Activated naive CD8-positive, alpha-beta T cell (primary cell): Measurements from ENCODE around the gene PCID2.
"Not testable (repeated sequence)": the region's sequence is repeated elsewhere in the genome, so short reads cannot be mapped to it uniquely, and the experiment has no call there.

Experiments used
- H3K27ac Mint-ChIP-seq: one replicate; pipeline ENCODE4 v1.8.0; 2021; ENCODE audit warnings: mixed read lengths
- H3K27me3 Mint-ChIP-seq: one replicate; pipeline ENCODE4 v1.8.0; 2021; ENCODE audit warnings: mixed read lengths
- H3K36me3 Mint-ChIP-seq: one replicate; pipeline ENCODE4 v1.8.0; 2021; ENCODE audit warnings: mixed read lengths
- H3K4me1 Mint-ChIP-seq: one replicate; pipeline ENCODE4 v1.8.0; 2021; ENCODE audit warnings: low read depth, mixed read lengths
- H3K4me3 Mint-ChIP-seq: one replicate; pipeline ENCODE4 v1.8.0; 2021; ENCODE audit warnings: mild to moderate bottlenecking, mixed read lengths
- H3K9me3 Mint-ChIP-seq: one replicate; pipeline ENCODE4 v1.8.0; 2021; ENCODE audit warnings: low read depth, mixed read lengths

The PCID2 gene

GRCh38 chr13:113208421-113209335 lies at the start of gene PCID2:
Gene PCID2 (minus strand): TSS chr13:113208669. CDS start chr13:113208634, 35 bp downstream.
- H3K27ac Mint-ChIP-seq = peak within 1 kb of the TSS; percentile 93
- peak within 1 kb of the TSS; percentile 96 for H3K4me3 Mint-ChIP-seq
- peaks cover 12% of the 10 kb centered on the region for H3K36me3 Mint-ChIP-seq
- peaks cover 59% of the 10 kb centered on the region for H3K4me1 Mint-ChIP-seq
- H3K27me3 Mint-ChIP-seq = no peaks in the 10 kb centered on the region
- no peaks in the 10 kb centered on the region for H3K9me3 Mint-ChIP-seq

- not testable (repeated sequence) for H3K9me3 Mint-ChIP-seq, H3K4me3 Mint-ChIP-seq, H3K27ac Mint-ChIP-seq, H3K27me3 Mint-ChIP-seq, H3K4me1 Mint-ChIP-seq
- H3K36me3 Mint-ChIP-seq = peaks cover 17% of the 10 kb centered on the region
Measured at GRCh38 chr13:113257908-113258307, 49.4 kb upstream of the PCID2 start.

- no peaks in the 10 kb centered on the region for H3K27me3 Mint-ChIP-seq
- H3K36me3 Mint-ChIP-seq = peaks cover 9% of the 10 kb centered on the region
- no peak overlapping the region for H3K27ac Mint-ChIP-seq
- H3K4me3 Mint-ChIP-seq = no peak overlapping the region
- no peaks in the 10 kb centered on the region for H3K9me3 Mint-ChIP-seq
- no peaks in the 10 kb centered on the region for H3K4me1 Mint-ChIP-seq
Measured at GRCh38 chr13:113252516-113253095, 44.1 kb upstream of the PCID2 start.

GRCh38 chr13:113245849-113246796 lies 37.7 kb upstream of the PCID2 start:
- Mint-ChIP-seq H3K4me3 (no peak overlapping the region), H3K36me3 (peaks cover 9% of the 10 kb centered on the region), H3K9me3 (no peaks in the 10 kb centered on the region), H3K27ac (no peak overlapping the region), H3K27me3 (no peaks in the 10 kb centered on the region), H3K4me1 (no peaks in the 10 kb centered on the region)

- Mint-ChIP-seq H3K4me1 (no peaks in the 10 kb centered on the region), H3K9me3 (no peaks in the 10 kb centered on the region), H3K27me3 (no peaks in the 10 kb centered on the region), H3K4me3 (no peak overlapping the region), H3K27ac (no peak overlapping the region), H3K36me3 (peaks cover 11% of the 10 kb centered on the region)
Measured at GRCh38 chr13:113243847-113244246, 35.4 kb upstream of the PCID2 start.

- not testable (repeated sequence) for H3K4me3 Mint-ChIP-seq, H3K4me1 Mint-ChIP-seq, H3K27me3 Mint-ChIP-seq, H3K27ac Mint-ChIP-seq, H3K9me3 Mint-ChIP-seq
- H3K36me3 Mint-ChIP-seq = peaks cover 11% of the 10 kb centered on the region
Measured at GRCh38 chr13:113241623-113242022, 33.2 kb upstream of the PCID2 start.

- Mint-ChIP-seq H3K27ac (no peak overlapping the region), H3K9me3 (no peaks in the 10 kb centered on the region), H3K4me3 (no peak overlapping the region), H3K4me1 (no peaks in the 10 kb centered on the region), H3K27me3 (no peaks in the 10 kb centered on the region), H3K36me3 (peaks cover 15% of the 10 kb centered on the region)
Measured at GRCh38 chr13:113239986-113240385, 31.5 kb upstream of the PCID2 start.

- H3K4me1 Mint-ChIP-seq = no peaks in the 10 kb centered on the region
Measured at GRCh38 chr13:113239357-113239756, 30.9 kb upstream of the PCID2 start.

GRCh38 chr13:113238536-113238935 lies 30.1 kb upstream of the PCID2 start:
- H3K9me3 Mint-ChIP-seq = no peaks in the 10 kb centered on the region
- H3K27ac Mint-ChIP-seq = no peak overlapping the region
- H3K4me3 Mint-ChIP-seq = no peak overlapping the region
- no peaks in the 10 kb centered on the region for H3K27me3 Mint-ChIP-seq
- H3K36me3 Mint-ChIP-seq = peaks cover 13% of the 10 kb centered on the region
- H3K4me1 Mint-ChIP-seq = no peaks in the 10 kb centered on the region

More at GRCh38 chr13:113239357-113239756, 30.9 kb upstream of the PCID2 start:
- H3K4me3 Mint-ChIP-seq = no peak overlapping the region
- H3K27ac Mint-ChIP-seq = no peak overlapping the region
- H3K9me3 Mint-ChIP-seq = no peaks in the 10 kb centered on the region
- no peaks in the 10 kb centered on the region for H3K27me3 Mint-ChIP-seq
- peaks cover 15% of the 10 kb centered on the region for H3K36me3 Mint-ChIP-seq

- no peak overlapping the region for H3K4me3 Mint-ChIP-seq
- peaks cover 13% of the 10 kb centered on the region for H3K36me3 Mint-ChIP-seq
- H3K4me1 Mint-ChIP-seq = peaks cover 1% of the 10 kb centered on the region
- no peaks in the 10 kb centered on the region for H3K27me3 Mint-ChIP-seq
- H3K27ac Mint-ChIP-seq = no peak overlapping the region
- H3K9me3 Mint-ChIP-seq = no peaks in the 10 kb centered on the region
Measured at GRCh38 chr13:113233101-113233500, 24.6 kb upstream of the PCID2 start.

- Mint-ChIP-seq H3K4me3 (no peak overlapping the region), H3K4me1 (peaks cover 1% of the 10 kb centered on the region), H3K9me3 (no peaks in the 10 kb centered on the region), H3K36me3 (peaks cover 15% of the 10 kb centered on the region), H3K27ac (no peak overlapping the region), H3K27me3 (no peaks in the 10 kb centered on the region)
Measured at GRCh38 chr13:113232208-113233003, 23.9 kb upstream of the PCID2 start.

GRCh38 chr13:113231306-113232207 lies 23.1 kb upstream of the PCID2 start:
- no peak overlapping the region for H3K4me3 Mint-ChIP-seq

GRCh38 chr13:113229791-113230190 lies 21.3 kb upstream of the PCID2 start:
- no peak overlapping the region for H3K4me3 Mint-ChIP-seq
- H3K36me3 Mint-ChIP-seq = peaks cover 11% of the 10 kb centered on the region
- H3K27me3 Mint-ChIP-seq = no peaks in the 10 kb centered on the region
- H3K4me1 Mint-ChIP-seq = peaks cover 3% of the 10 kb centered on the region
- no peaks in the 10 kb centered on the region for H3K9me3 Mint-ChIP-seq
- H3K27ac Mint-ChIP-seq = peak overlapping the region; percentile 22

More at GRCh38 chr13:113231306-113232207, 23.1 kb upstream of the PCID2 start:
- no peaks in the 10 kb centered on the region for H3K27me3 Mint-ChIP-seq
- no peaks in the 10 kb centered on the region for H3K9me3 Mint-ChIP-seq
- peaks cover 1% of the 10 kb centered on the region for H3K4me1 Mint-ChIP-seq
- peaks cover 15% of the 10 kb centered on the region for H3K36me3 Mint-ChIP-seq
- no peak overlapping the region for H3K27ac Mint-ChIP-seq
